ENCODE measurements around the gene PODN.

The PODN gene

DNA sequence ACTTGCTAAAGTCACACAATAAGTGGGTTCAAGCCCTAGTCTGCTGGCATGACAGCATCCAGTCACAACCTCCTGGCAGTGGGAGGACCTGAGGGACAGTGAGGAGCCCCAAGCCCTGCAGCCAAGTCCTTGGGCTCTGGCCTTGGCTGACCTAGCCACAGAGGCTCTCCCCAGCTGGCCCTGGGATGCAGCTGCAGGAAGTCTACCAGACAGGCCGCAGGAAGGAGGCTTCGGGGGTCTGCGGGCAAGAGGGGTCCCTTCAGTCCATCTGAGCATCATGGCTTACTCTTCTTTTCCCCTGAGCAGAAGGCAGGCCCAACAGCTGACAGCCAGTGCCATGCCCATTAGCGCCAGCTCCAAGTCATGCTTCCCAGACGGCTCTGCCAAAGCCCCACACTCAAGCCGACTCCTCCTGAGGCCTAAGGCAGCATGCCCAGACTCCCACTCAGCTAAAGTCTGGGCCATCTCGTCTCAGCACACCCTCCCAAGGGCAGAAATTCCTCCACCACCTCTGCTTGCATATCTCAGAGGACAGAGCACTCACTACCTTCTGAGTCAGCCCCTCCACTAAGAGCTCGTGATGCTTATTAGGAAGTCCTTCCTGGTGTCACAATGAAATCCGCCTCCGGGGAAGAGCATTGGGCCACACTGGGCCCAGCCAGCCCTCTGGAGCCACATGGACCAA lies 60.3 kb downstream of the PODN start:
- Histone ChIP-seq H3K9me3 (ENCODE audit: control insufficient read depth, low read length) (no peaks in the 10 kb centered on the region), H3K36me3 (ENCODE audit: control insufficient read depth in 1 of 2, insufficient read depth in 2 of 2, low read depth in 1 of 2, low read length in 2 of 2) (no peaks in the 10 kb centered on the region), H2BK12ac (ENCODE audit: low read length in 2 of 2) (peak overlapping the region; percentile 59 to 84), H4K91ac (ENCODE audit: low read length) (peak overlapping the region; percentile 91), H3K4me3 (ENCODE audit: insufficient read depth in 1 of 2, low read depth in 1 of 2, low read length in 2 of 2) (no peak overlapping the region), H2BK5ac (ENCODE audit: low read depth, low read length, poor library complexity, severe bottlenecking) (no peak overlapping the region), H3K9ac (ENCODE audit: low read length) (peak overlapping the region; percentile 86), H3K79me1 (replicated peaks; ENCODE audit: low read length, poor library complexity, severe bottlenecking) (no peaks in the 10 kb centered on the region), H3K4me2 (ENCODE audit: low read length, poor library complexity, severe bottlenecking) (no peak overlapping the region), H3K23ac (ENCODE audit: low read length in 2 of 2) (peak overlapping the region in 1 of 2 experiments; percentile 10), H3K27ac (ENCODE audit: low read length, poor library complexity, severe bottlenecking) (no peak overlapping the region), H3K14ac (ENCODE audit: low read length in 2 of 2) (no peak overlapping the region), H2BK15ac (ENCODE audit: low read depth, poor library complexity, severe bottlenecking) (peak overlapping the region; percentile 73), H2AK5ac (ENCODE audit: low read length, severe bottlenecking) (no peak overlapping the region), H3K4me1 (ENCODE audit: control insufficient read depth, insufficient read depth, low read depth, low read length) (peaks cover 13% of the 10 kb centered on the region), H4K8ac (ENCODE audit: low read length) (peak overlapping the region; percentile 1), H2AFZ (ENCODE audit: low read depth, low read length) (no peak overlapping the region), H3K4ac (ENCODE audit: low read depth in 1 of 2, low read length in 2 of 2) (peak overlapping the region; percentile 12 to 46), H3K18ac (ENCODE audit: low read depth in 1 of 2, low read length in 2 of 2) (peak overlapping the region; percentile 41 to 82), H2BK120ac (ENCODE audit: low read depth, low read length) (peak overlapping the region; percentile 0), H3K27me3 (ENCODE audit: control insufficient read depth in 1 of 2, insufficient read depth in 1 of 2, low read length in 2 of 2) (no peaks in the 10 kb centered on the region)
- peak; percentile 34 for DNase-seq
- 66% methylated on average over 10 of the region's 10 CpGs for WGBS

DNA sequence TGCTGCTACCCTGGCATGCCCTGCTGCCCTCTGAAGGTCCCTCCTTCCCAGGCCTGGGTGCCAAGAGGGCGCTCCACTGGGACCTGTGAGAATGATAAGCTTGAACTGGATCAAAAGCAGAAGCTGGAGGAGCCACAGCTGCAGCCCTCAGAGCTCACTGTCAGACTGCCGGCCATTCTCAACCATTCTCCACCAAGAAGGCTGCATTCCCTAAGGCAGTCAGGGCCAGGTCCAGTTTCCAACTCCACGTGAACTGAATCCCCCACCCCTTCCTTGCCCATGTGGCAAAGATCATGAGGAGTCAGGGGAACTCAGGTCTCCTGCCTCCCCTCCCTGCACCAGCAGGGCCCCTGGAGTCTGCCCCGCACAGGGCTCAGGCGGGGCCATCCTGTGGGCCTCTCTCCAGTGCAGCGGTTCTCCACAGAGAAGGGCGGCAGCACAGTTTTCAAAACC lies 61.0 kb downstream of the PODN start:
- Histone ChIP-seq H3K9ac (ENCODE audit: low read length) (peak overlapping the region; percentile 86), H2BK120ac (ENCODE audit: low read depth, low read length) (peak overlapping the region; percentile 0), H3K4me3 (ENCODE audit: insufficient read depth in 1 of 2, low read depth in 1 of 2, low read length in 2 of 2) (no peak overlapping the region), H3K4me2 (ENCODE audit: low read length, poor library complexity, severe bottlenecking) (no peak overlapping the region), H3K14ac (ENCODE audit: low read length in 2 of 2) (no peak overlapping the region), H2BK12ac (ENCODE audit: low read length in 2 of 2) (peak overlapping the region; percentile 59 to 84), H3K4ac (ENCODE audit: low read depth in 1 of 2, low read length in 2 of 2) (peak overlapping the region; percentile 19 to 88), H3K9me3 (ENCODE audit: control insufficient read depth, low read length) (no peaks in the 10 kb centered on the region), H2AFZ (ENCODE audit: low read depth, low read length) (no peak overlapping the region), H3K4me1 (ENCODE audit: control insufficient read depth, insufficient read depth, low read depth, low read length) (peaks cover 13% of the 10 kb centered on the region), H3K27ac (ENCODE audit: low read length, poor library complexity, severe bottlenecking) (no peak overlapping the region), H2BK15ac (ENCODE audit: low read depth, poor library complexity, severe bottlenecking) (peak overlapping the region; percentile 26), H3K23ac (ENCODE audit: low read length in 2 of 2) (no peak overlapping the region), H3K36me3 (ENCODE audit: control insufficient read depth in 1 of 2, insufficient read depth in 2 of 2, low read depth in 1 of 2, low read length in 2 of 2) (no peaks in the 10 kb centered on the region), H2AK5ac (ENCODE audit: low read length, severe bottlenecking) (no peak overlapping the region), H2BK5ac (ENCODE audit: low read depth, low read length, poor library complexity, severe bottlenecking) (no peak overlapping the region), H3K79me1 (replicated peaks; ENCODE audit: low read length, poor library complexity, severe bottlenecking) (no peaks in the 10 kb centered on the region), H4K91ac (ENCODE audit: low read length) (peak overlapping the region; percentile 91), H3K27me3 (ENCODE audit: control insufficient read depth in 1 of 2, insufficient read depth in 1 of 2, low read length in 2 of 2) (no peaks in the 10 kb centered on the region), H4K8ac (ENCODE audit: low read length) (peak overlapping the region; percentile 52), H3K18ac (ENCODE audit: low read depth in 1 of 2, low read length in 2 of 2) (peak overlapping the region; percentile 41 to 63)
- WGBS, result 89% methylated on average over 5 of the region's 7 CpGs
- DNase-seq, result no peak

DNA sequence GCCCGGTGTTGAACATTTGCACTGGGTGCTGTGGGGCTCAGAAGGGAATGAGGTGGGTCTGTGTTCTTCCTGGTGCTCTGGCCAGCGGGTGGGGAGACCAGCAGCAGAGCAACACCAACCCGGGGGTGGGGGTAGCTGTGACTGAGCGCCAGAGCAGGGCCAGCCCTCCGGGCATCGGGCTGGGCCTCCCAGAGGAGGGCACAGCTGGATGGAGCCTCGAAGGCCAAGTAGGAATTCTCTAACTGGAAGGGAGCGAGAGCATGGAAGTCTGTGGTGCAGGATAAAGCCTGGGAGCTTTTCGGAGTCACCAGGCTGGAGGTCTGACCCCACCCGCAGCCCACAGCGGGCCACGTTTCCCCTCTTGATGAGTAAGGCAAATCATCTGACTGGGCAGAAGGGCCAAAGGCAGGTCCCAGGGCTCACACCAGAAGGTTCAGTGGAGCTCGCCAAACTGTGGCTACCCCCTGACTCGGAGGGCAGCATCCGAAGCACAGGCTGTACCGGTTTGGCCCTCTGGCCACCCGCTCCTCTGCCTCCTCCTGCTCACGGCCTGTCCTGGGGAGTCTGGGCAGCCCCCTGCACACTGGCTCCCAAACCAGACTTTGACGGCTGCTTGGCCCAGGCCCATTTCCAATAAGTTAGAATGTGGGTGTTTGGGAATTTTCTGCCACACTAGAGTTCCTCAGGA lies 61.6 kb downstream of the PODN start:
- Histone ChIP-seq H3K4me2 (ENCODE audit: low read length, poor library complexity, severe bottlenecking) (no peak overlapping the region), H2AK5ac (ENCODE audit: low read length, severe bottlenecking) (no peak overlapping the region), H3K27ac (ENCODE audit: low read length, poor library complexity, severe bottlenecking) (no peak overlapping the region), H3K9me3 (ENCODE audit: control insufficient read depth, low read length) (no peaks in the 10 kb centered on the region), H3K14ac (ENCODE audit: low read length in 2 of 2) (no peak overlapping the region), H2BK15ac (ENCODE audit: low read depth, poor library complexity, severe bottlenecking) (peak overlapping the region; percentile 30), H2AFZ (ENCODE audit: low read depth, low read length) (no peak overlapping the region), H3K4me1 (ENCODE audit: control insufficient read depth, insufficient read depth, low read depth, low read length) (peaks cover 13% of the 10 kb centered on the region), H2BK120ac (ENCODE audit: low read depth, low read length) (peak overlapping the region; percentile 21), H2BK5ac (ENCODE audit: low read depth, low read length, poor library complexity, severe bottlenecking) (no peak overlapping the region), H4K91ac (ENCODE audit: low read length) (peak overlapping the region; percentile 89), H3K9ac (ENCODE audit: low read length) (peak overlapping the region; percentile 86), H3K4ac (ENCODE audit: low read depth in 1 of 2, low read length in 2 of 2) (peak overlapping the region; percentile 19 to 82), H3K36me3 (ENCODE audit: control insufficient read depth in 1 of 2, insufficient read depth in 2 of 2, low read depth in 1 of 2, low read length in 2 of 2) (no peaks in the 10 kb centered on the region), H3K4me3 (ENCODE audit: insufficient read depth in 1 of 2, low read depth in 1 of 2, low read length in 2 of 2) (peak overlapping the region in 1 of 2 experiments; percentile 7), H3K27me3 (ENCODE audit: control insufficient read depth in 1 of 2, insufficient read depth in 1 of 2, low read length in 2 of 2) (no peaks in the 10 kb centered on the region), H2BK12ac (ENCODE audit: low read length in 2 of 2) (peak overlapping the region; percentile 84 to 90), H3K79me1 (replicated peaks; ENCODE audit: low read length, poor library complexity, severe bottlenecking) (no peaks in the 10 kb centered on the region), H4K8ac (ENCODE audit: low read length) (peak overlapping the region; percentile 52), H3K23ac (ENCODE audit: low read length in 2 of 2) (no peak overlapping the region), H3K18ac (ENCODE audit: low read depth in 1 of 2, low read length in 2 of 2) (peak overlapping the region; percentile 41 to 63)
- 95% methylated on average over 19 of the region's 19 CpGs for WGBS
- DNase-seq, result no peak

DNA sequence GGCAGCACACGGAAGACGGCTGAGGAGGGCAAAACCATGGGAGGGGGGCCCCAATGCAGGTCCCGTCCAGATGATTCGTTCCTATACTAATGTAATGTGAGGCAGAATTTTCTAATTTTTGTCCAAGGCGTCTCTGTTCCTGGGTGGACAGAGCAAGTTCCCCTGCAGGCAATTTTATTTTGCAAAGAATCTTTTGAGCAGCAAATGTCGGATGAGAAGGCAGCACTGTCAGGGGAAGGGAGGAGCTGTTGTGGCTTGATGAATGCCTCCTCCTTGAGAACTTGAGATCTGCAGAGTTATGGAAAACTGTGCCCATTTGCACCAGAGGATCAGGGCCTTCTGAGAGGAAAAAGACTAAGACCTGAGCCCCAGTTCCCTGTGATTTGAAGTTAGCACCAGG lies 63.1 kb downstream of the PODN start:
- Histone ChIP-seq H3K9ac (ENCODE audit: low read length) (peak overlapping the region; percentile 86), H4K91ac (ENCODE audit: low read length) (no peak overlapping the region), H3K9me3 (ENCODE audit: control insufficient read depth, low read length) (no peaks in the 10 kb centered on the region), H3K14ac (ENCODE audit: low read length in 2 of 2) (no peak overlapping the region), H3K27me3 (ENCODE audit: control insufficient read depth in 1 of 2, insufficient read depth in 1 of 2, low read length in 2 of 2) (no peaks in the 10 kb centered on the region), H2AK5ac (ENCODE audit: low read length, severe bottlenecking) (no peak overlapping the region), H3K18ac (ENCODE audit: low read depth in 1 of 2, low read length in 2 of 2) (peak overlapping the region in 1 of 2 experiments; percentile 24), H3K4me3 (ENCODE audit: insufficient read depth in 1 of 2, low read depth in 1 of 2, low read length in 2 of 2) (no peak overlapping the region), H3K79me1 (replicated peaks; ENCODE audit: low read length, poor library complexity, severe bottlenecking) (no peaks in the 10 kb centered on the region), H2BK5ac (ENCODE audit: low read depth, low read length, poor library complexity, severe bottlenecking) (no peak overlapping the region), H3K27ac (ENCODE audit: low read length, poor library complexity, severe bottlenecking) (no peak overlapping the region), H3K23ac (ENCODE audit: low read length in 2 of 2) (no peak overlapping the region), H2BK120ac (ENCODE audit: low read depth, low read length) (peak overlapping the region; percentile 29), H3K4ac (ENCODE audit: low read depth in 1 of 2, low read length in 2 of 2) (no peak overlapping the region), H4K8ac (ENCODE audit: low read length) (no peak overlapping the region), H3K36me3 (ENCODE audit: control insufficient read depth in 1 of 2, insufficient read depth in 2 of 2, low read depth in 1 of 2, low read length in 2 of 2) (no peaks in the 10 kb centered on the region), H2BK15ac (ENCODE audit: low read depth, poor library complexity, severe bottlenecking) (no peak overlapping the region), H2BK12ac (ENCODE audit: low read length in 2 of 2) (peak overlapping the region in 1 of 2 experiments; percentile 80), H3K4me2 (ENCODE audit: low read length, poor library complexity, severe bottlenecking) (no peak overlapping the region), H3K4me1 (ENCODE audit: control insufficient read depth, insufficient read depth, low read depth, low read length) (peaks cover 13% of the 10 kb centered on the region), H2AFZ (ENCODE audit: low read depth, low read length) (no peak overlapping the region)
- 74% methylated on average over 6 of the region's 6 CpGs for WGBS
- no peak for DNase-seq

All from mesenchymal stem cell (in vitro differentiated cells and primary cell).